Subcutaneous abdominal adipose tissue (tissue), 5 donors: Measurements from ENCODE around the gene CCDC18.

Source experiments
- H3K27ac ChIP-seq: one replicate; pipeline ENCODE4 v1.7.0; 2013; ENCODE audit warnings: low read depth, mild to moderate bottlenecking, inconsistent platforms, low read length, moderate library complexity
- H3K27me3 ChIP-seq, 5 donors: one replicate each; pipeline ENCODE4 v1.7.0; 2013; ENCODE audit warnings: low read length in 5 of 5, inconsistent platforms in 1 of 5; ENCODE audit not compliant: control insufficient read depth in 5 of 5, insufficient read depth in 4 of 5
- H3K36me3 ChIP-seq, 5 donors: one replicate each; pipeline ENCODE4 v1.7.0; 2013; ENCODE audit warnings: low read length in 5 of 5; ENCODE audit not compliant: control insufficient read depth in 5 of 5, insufficient read depth in 5 of 5
- H3K4me1 ChIP-seq, 5 donors: one replicate each; pipeline ENCODE4 v1.7.0; 2013; ENCODE audit warnings: low read length in 5 of 5, mild to moderate bottlenecking in 3 of 5, moderate library complexity in 1 of 5; ENCODE audit not compliant: control insufficient read depth in 5 of 5, insufficient read depth in 5 of 5
- H3K4me3 ChIP-seq, 5 donors: one replicate each; pipeline ENCODE4 v1.7.0; 2013; ENCODE audit warnings: low read length in 5 of 5, low read depth in 1 of 5
- H3K9ac ChIP-seq, 5 donors: one replicate each; pipeline ENCODE4 v1.7.0; 2013; ENCODE audit warnings: low read length in 5 of 5, mild to moderate bottlenecking in 4 of 5, moderate library complexity in 3 of 5
- H3K9me3 ChIP-seq, 5 donors: one replicate each; pipeline ENCODE4 v1.7.0; 2013; ENCODE audit warnings: low read length in 5 of 5; ENCODE audit not compliant: control insufficient read depth in 5 of 5
- donor health status: healthy.
- donor health status: healthy.
- donor health status: healthy.
- donor health status: healthy.
- donor health status: healthy.

Gene CCDC18

GRCh38 chr1:93194231-93194990, 13.9 kb downstream of the CCDC18 start:
- no peaks in the 10 kb centered on the region for H3K27me3 ChIP-seq

GRCh38 chr1:93196591-93196990, 16.1 kb downstream of the CCDC18 start:
- no peak overlapping the region for H3K27ac ChIP-seq
- no peaks in the 10 kb centered on the region for H3K4me1 ChIP-seq
- no peak overlapping the region for H3K9ac ChIP-seq
- no peaks in the 10 kb centered on the region for H3K9me3 ChIP-seq
- no peak overlapping the region for H3K4me3 ChIP-seq
- H3K36me3 ChIP-seq = peaks cover 2 to 11% (median 9%) of the 10 kb centered on the region in 5 donors
- H3K27me3 ChIP-seq = no peaks in the 10 kb centered on the region

More at GRCh38 chr1:93194231-93194990, 13.9 kb downstream of the CCDC18 start:
- Histone ChIP-seq H3K27ac (no peak overlapping the region), H3K36me3 (peaks cover 0 to 8% (median 6%) of the 10 kb centered on the region in 5 donors), H3K9me3 (no peaks in the 10 kb centered on the region), H3K9ac (no peak overlapping the region), H3K4me3 (no peak overlapping the region), H3K4me1 (no peaks in the 10 kb centered on the region)

- Histone ChIP-seq H3K36me3 (peaks cover 2 to 17% (median 14%) of the 10 kb centered on the region in 5 donors), H3K27me3 (no peaks in the 10 kb centered on the region), H3K4me3 (no peak overlapping the region), H3K4me1 (no peaks in the 10 kb centered on the region), H3K9ac (no peak overlapping the region), H3K9me3 (no peaks in the 10 kb centered on the region), H3K27ac (no peak overlapping the region)
Observed at GRCh38 chr1:93199150-93199549, 18.6 kb downstream of the CCDC18 start.

GRCh38 chr1:93200086-93200620, 19.6 kb downstream of the CCDC18 start:
- peaks cover 2 to 17% (median 14%) of the 10 kb centered on the region in 5 donors for H3K36me3 ChIP-seq

GRCh38 chr1:93200714-93201113, 20.2 kb downstream of the CCDC18 start:
- Histone ChIP-seq H3K9ac (no peak overlapping the region), H3K9me3 (no peaks in the 10 kb centered on the region), H3K27ac (no peak overlapping the region), H3K36me3 (peaks cover 2 to 17% (median 14%) of the 10 kb centered on the region in 5 donors), H3K27me3 (no peaks in the 10 kb centered on the region), H3K4me3 (no peak overlapping the region), H3K4me1 (no peaks in the 10 kb centered on the region)

More at GRCh38 chr1:93200086-93200620, 19.6 kb downstream of the CCDC18 start:
- H3K4me1 ChIP-seq = no peaks in the 10 kb centered on the region
- no peaks in the 10 kb centered on the region for H3K9me3 ChIP-seq
- H3K27ac ChIP-seq = no peak overlapping the region
- H3K9ac ChIP-seq = no peak overlapping the region
- no peak overlapping the region for H3K4me3 ChIP-seq
- no peaks in the 10 kb centered on the region for H3K27me3 ChIP-seq

GRCh38 chr1:93205892-93206566, 25.5 kb downstream of the CCDC18 start:
- Histone ChIP-seq H3K4me3 (no peak overlapping the region), H3K9ac (no peak overlapping the region), H3K4me1 (peaks cover 0 to 6% (median 0%) of the 10 kb centered on the region in 5 donors), H3K36me3 (peaks cover 0 to 17% (median 6%) of the 10 kb centered on the region in 5 donors), H3K27ac (no peak overlapping the region), H3K27me3 (no peaks in the 10 kb centered on the region), H3K9me3 (no peaks in the 10 kb centered on the region)

- no peaks in the 10 kb centered on the region for H3K27me3 ChIP-seq
- no peak overlapping the region for H3K9ac ChIP-seq
- H3K9me3 ChIP-seq = no peaks in the 10 kb centered on the region
- no peak overlapping the region for H3K27ac ChIP-seq
- H3K4me1 ChIP-seq = peaks cover 0 to 6% (median 0%) of the 10 kb centered on the region in 5 donors
- peaks cover 0 to 17% (median 6%) of the 10 kb centered on the region in 5 donors for H3K36me3 ChIP-seq
- H3K4me3 ChIP-seq = no peak overlapping the region
Observed at GRCh38 chr1:93206567-93206954, 26.0 kb downstream of the CCDC18 start.

- no peak overlapping the region for H3K27ac ChIP-seq
- H3K4me3 ChIP-seq = peak overlapping the region in 1 of 5 donors; percentile 7
- no peaks in the 10 kb centered on the region for H3K27me3 ChIP-seq
- no peak overlapping the region for H3K9ac ChIP-seq
- H3K9me3 ChIP-seq = no peaks in the 10 kb centered on the region
- peaks cover 0 to 6% (median 0%) of the 10 kb centered on the region in 5 donors for H3K4me1 ChIP-seq
- peaks cover 0 to 15% (median 6%) of the 10 kb centered on the region in 5 donors for H3K36me3 ChIP-seq
Observed at GRCh38 chr1:93207211-93207610, 26.7 kb downstream of the CCDC18 start.

GRCh38 chr1:93215322-93215721, 34.8 kb downstream of the CCDC18 start:
- Histone ChIP-seq H3K9ac (no peak overlapping the region), H3K27me3 (no peaks in the 10 kb centered on the region), H3K27ac (no peak overlapping the region), H3K36me3 (peaks cover 0 to 20% (median 8%) of the 10 kb centered on the region in 5 donors), H3K4me1 (no peaks in the 10 kb centered on the region), H3K4me3 (no peak overlapping the region), H3K9me3 (no peaks in the 10 kb centered on the region)

GRCh38 chr1:93219443-93219842, 38.9 kb downstream of the CCDC18 start:
- no peaks in the 10 kb centered on the region for H3K4me1 ChIP-seq
- no peak overlapping the region for H3K4me3 ChIP-seq
- H3K27ac ChIP-seq = no peak overlapping the region
- peaks cover 4 to 31% (median 10%) of the 10 kb centered on the region in 5 donors for H3K36me3 ChIP-seq
- H3K9me3 ChIP-seq = peaks cover 0 to 4% (median 0%) of the 10 kb centered on the region in 5 donors
- H3K27me3 ChIP-seq = no peaks in the 10 kb centered on the region
- H3K9ac ChIP-seq = no peak overlapping the region
